ENCODE data around the gene PIP5K1B.

DNA sequence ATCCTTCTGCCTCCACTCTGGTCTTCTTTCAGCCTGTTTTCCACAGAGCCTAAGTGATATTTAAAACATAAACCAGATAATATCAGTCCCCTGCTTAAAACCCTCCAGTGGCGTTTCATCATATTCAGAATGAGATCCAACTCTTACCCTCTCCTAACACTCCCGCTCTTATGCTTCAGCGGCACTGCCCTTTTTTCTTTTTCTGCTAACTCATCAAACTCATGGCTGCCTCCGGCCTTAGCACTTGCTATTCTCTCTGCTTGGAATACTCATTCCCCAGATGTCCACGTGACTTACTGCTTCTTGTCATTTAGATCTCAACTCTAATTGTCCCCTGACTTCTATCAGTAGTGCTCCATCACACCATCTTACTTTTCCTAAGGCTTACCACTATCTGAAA lies 73.6 kb downstream of the PIP5K1B start:
- TF ChIP-seq, protein P1, sequence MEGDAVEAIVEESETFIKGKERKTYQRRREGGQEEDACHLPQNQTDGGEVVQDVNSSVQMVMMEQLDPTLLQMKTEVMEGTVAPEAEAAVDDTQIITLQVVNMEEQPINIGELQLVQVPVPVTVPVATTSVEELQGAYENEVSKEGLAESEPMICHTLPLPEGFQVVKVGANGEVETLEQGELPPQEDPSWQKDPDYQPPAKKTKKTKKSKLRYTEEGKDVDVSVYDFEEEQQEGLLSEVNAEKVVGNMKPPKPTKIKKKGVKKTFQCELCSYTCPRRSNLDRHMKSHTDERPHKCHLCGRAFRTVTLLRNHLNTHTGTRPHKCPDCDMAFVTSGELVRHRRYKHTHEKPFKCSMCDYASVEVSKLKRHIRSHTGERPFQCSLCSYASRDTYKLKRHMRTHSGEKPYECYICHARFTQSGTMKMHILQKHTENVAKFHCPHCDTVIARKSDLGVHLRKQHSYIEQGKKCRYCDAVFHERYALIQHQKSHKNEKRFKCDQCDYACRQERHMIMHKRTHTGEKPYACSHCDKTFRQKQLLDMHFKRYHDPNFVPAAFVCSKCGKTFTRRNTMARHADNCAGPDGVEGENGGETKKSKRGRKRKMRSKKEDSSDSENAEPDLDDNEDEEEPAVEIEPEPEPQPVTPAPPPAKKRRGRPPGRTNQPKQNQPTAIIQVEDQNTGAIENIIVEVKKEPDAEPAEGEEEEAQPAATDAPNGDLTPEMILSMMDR (conservative IDR thresholded peaks at IDR 0.05; ENCODE audit: low read depth, low read length): no peak
- TF ChIP-seq EZH2 (IDR thresholded peaks at IDR 0.05; ENCODE audit: borderline replicate concordance, low read depth, low read length, poor library complexity, severe bottlenecking): no peak
